HCT116 (cell line): ENCODE measurements around the gene MDFI. TPM values are rescaled to one million over a fixed set of nuclear protein-coding genes. Genes with fewer than 3 reads are reported as not detected.

Experiments
- ATAC-seq: fragments of 200-7000 bp; cut with Tn5 transposase; 2 replicates; pipeline ENCODE4 v1.9.1; 2020; ENCODE audit warnings: mild to moderate bottlenecking, moderate library complexity
- BruUV-seq: library from RNA; stranded (reverse); fragments of 400-500 nt; replicated peaks from 2 replicates; lab custom pipeline; 2021; lab: Mats Ljungman, UMichigan
- CTCF ChIA-PET: fragments of 300-600 bp; sonication (Branson Sonifier 250); formaldehyde crosslinking; loops from one replicate; lab custom pipeline; 2021; ENCODE audit warnings: antibody characterized with exemption; lab: Charles Lee
- POLR2A ChIA-PET: fragments of 300-600, 350-600 bp; sonication (Branson Sonifier 250); formaldehyde crosslinking; loops from one replicate; lab custom pipeline; 2021; ENCODE audit warnings: antibody characterized with exemption; lab: Charles Lee
- RAD21 ChIA-PET, 2 experiments: fragments of 300-600 bp; sonication (Branson Sonifier 250); formaldehyde crosslinking; loops; one replicate each; lab custom pipeline; 2023; ENCODE audit warnings: low total read pairs in 2 of 2; ENCODE audit not compliant: uncharacterized antibody in 2 of 2, unreplicated experiment in 2 of 2, low non-redundant PET in 1 of 2; lab: Charles Lee
- DNase-seq: peaks from one replicate; pipeline ENCODE4 v3.0.0-alpha.2; 2010; ENCODE audit warnings: low read depth, low spot score
- H2AFZ ChIP-seq: fragments of 200-600 bp; shearing (Covaris generic), sonication (generic); 2 replicates; pipeline ENCODE4 v1.6.1; 2017; ENCODE audit warnings: low read depth, mixed run types, mixed read lengths, antibody characterized with exemption, low read length; ENCODE audit not compliant: poor library complexity, severe bottlenecking
- H3K27ac ChIP-seq: 2 replicates; pipeline ENCODE4 v1.5.1; 2012; ENCODE audit warnings: low read depth, low read length
- H3K27me3 ChIP-seq: fragments of 200-600 bp; sonication (generic); 2 replicates; pipeline ENCODE4 v1.6.1; 2016; ENCODE audit warnings: mixed run types, low read length, mixed read lengths; ENCODE audit not compliant: insufficient read depth
- H3K36me3 ChIP-seq, 2 experiments: fragments of 200-500 bp in 1 of 2; fragments of 200-600 bp in 1 of 2; sonication (Bioruptor generic) in 1 of 2; sonication (generic) in 1 of 2; 2 replicates each; pipeline versions ENCODE4 v1.5.1 to v1.6.1; 2014 to 2016; ENCODE audit warnings: low read length in 2 of 2, inconsistent platforms in 1 of 2, mixed read lengths in 1 of 2, mixed run types in 1 of 2; ENCODE audit not compliant: insufficient read depth in 2 of 2, control insufficient read depth in 1 of 2
- H3K4me1 ChIP-seq, 2 experiments: fragments of 200-600 bp in 1 of 2; sonication (generic) in 1 of 2; 2 replicates each; pipeline versions ENCODE4 v1.5.1 to v1.6.1; 2012 to 2017; ENCODE audit warnings: low read length in 2 of 2, inconsistent platforms in 1 of 2, mild to moderate bottlenecking in 1 of 2, mixed read lengths in 1 of 2, mixed run types in 1 of 2, moderate library complexity in 1 of 2; ENCODE audit not compliant: insufficient read depth in 2 of 2, control insufficient read depth in 1 of 2
- H3K4me2 ChIP-seq: fragments of 200-600 bp; sonication (generic); 2 replicates; pipeline ENCODE4 v1.6.1; 2017; ENCODE audit warnings: mixed run types, low read length, mixed read lengths
- H3K4me3 ChIP-seq, 2 experiments: fragments of 200-600 bp in 1 of 2; sonication (generic) in 1 of 2; replicated peaks in 1 of 2; 2 replicates each; pipeline ENCODE4 v1.5.1; 2011 to 2016; ENCODE audit warnings: low read length in 2 of 2, control low read depth in 1 of 2, low read depth in 1 of 2, mild to moderate bottlenecking in 1 of 2, mixed read lengths in 1 of 2, mixed run types in 1 of 2
- H3K79me2 ChIP-seq: fragments of 200-600 bp; sonication (generic); 2 replicates; pipeline ENCODE4 v1.6.1; 2017; ENCODE audit warnings: mild to moderate bottlenecking, mixed run types, low read length, moderate library complexity, mixed read lengths; ENCODE audit not compliant: insufficient read depth
- H3K9ac ChIP-seq: fragments of 200-600 bp; sonication (generic); 2 replicates; pipeline ENCODE4 v1.6.1; 2016; ENCODE audit warnings: low read length, mixed read lengths
- H3K9me2 ChIP-seq: fragments of 200-600 bp; sonication (generic), shearing (Covaris generic); 2 replicates; pipeline ENCODE4 v1.6.1; 2017; ENCODE audit warnings: mixed run types, mild to moderate bottlenecking, moderate library complexity; ENCODE audit not compliant: insufficient read depth
- H3K9me3 ChIP-seq, 2 experiments: fragments of 200-500 bp in 1 of 2; fragments of 200-600 bp in 1 of 2; sonication (Bioruptor generic) in 1 of 2; sonication (generic) in 1 of 2; 2 replicates each; pipeline ENCODE4 v1.6.1; 2014 to 2017; ENCODE audit warnings: low read length in 2 of 2, mixed read lengths in 2 of 2, inconsistent platforms in 1 of 2, low read depth in 1 of 2, mild to moderate bottlenecking in 1 of 2, mixed run types in 1 of 2, moderate library complexity in 1 of 2; ENCODE audit not compliant: control insufficient read depth in 1 of 2, insufficient read depth in 1 of 2
- H4K20me1 ChIP-seq: fragments of 200-600 bp; sonication (generic), shearing (Covaris generic); 2 replicates; pipeline ENCODE4 v1.6.1; 2017; ENCODE audit warnings: mixed run types, mild to moderate bottlenecking, moderate library complexity; ENCODE audit not compliant: insufficient read depth
- ATF3 ChIP-seq: IDR thresholded peaks from 2 replicates; pipeline ENCODE4 v1.6.1; 2012
- CBX3 ChIP-seq: IDR thresholded peaks from 2 replicates; pipeline ENCODE4 v1.6.1; 2012; ENCODE audit warnings: low read depth
- CEBPB ChIP-seq: IDR thresholded peaks from 2 replicates; pipeline ENCODE4 v1.6.1; 2012; ENCODE audit warnings: low read depth
- EGR1 ChIP-seq: IDR thresholded peaks from 2 replicates; pipeline ENCODE4 v1.6.1; 2012; ENCODE audit warnings: low read depth
- ELF1 ChIP-seq: IDR thresholded peaks from 2 replicates; pipeline ENCODE4 v1.6.1; 2012; ENCODE audit warnings: low read depth, borderline replicate concordance
- EZH2 ChIP-seq: fragments of 200-600 bp; sonication (generic); IDR thresholded peaks from 2 replicates; pipeline ENCODE4 v1.6.1; 2017; ENCODE audit warnings: antibody characterized with exemption, mixed run types
- FOSL1 ChIP-seq: IDR thresholded peaks from 2 replicates; pipeline ENCODE4 v1.6.1; 2012; ENCODE audit warnings: low read depth
- MAX ChIP-seq: IDR thresholded peaks from 2 replicates; pipeline ENCODE4 v1.6.1; 2012
- POLR2A ChIP-seq: IDR thresholded peaks from 2 replicates; pipeline ENCODE4 v1.7.0; 2011; ENCODE audit warnings: borderline replicate concordance; ENCODE audit not compliant: insufficient read depth, insufficient read length; ENCODE audit errors: extremely low read depth
- POLR2AphosphoS5 ChIP-seq: IDR thresholded peaks from 2 replicates; pipeline ENCODE4 v1.6.1; 2011; ENCODE audit warnings: mild to moderate bottlenecking, low read depth, low read length, moderate library complexity
- RAD21 ChIP-seq: IDR thresholded peaks from 2 replicates; pipeline ENCODE4 v1.6.1; 2012; ENCODE audit warnings: low read depth, mild to moderate bottlenecking
- TCF7L2 ChIP-seq: IDR thresholded peaks from 2 replicates; pipeline ENCODE4 v1.7.0; 2011; ENCODE audit warnings: borderline replicate concordance, inconsistent platforms; ENCODE audit not compliant: insufficient read depth, insufficient read length; ENCODE audit errors: extremely low read depth
- YY1 ChIP-seq: IDR thresholded peaks from 2 replicates; pipeline ENCODE4 v1.6.1; 2011; ENCODE audit warnings: low read length, low read depth, moderate library complexity, mild to moderate bottlenecking; ENCODE audit not compliant: insufficient replicate concordance; ENCODE audit errors: extremely low read depth
- ZBTB33 ChIP-seq: IDR thresholded peaks from 2 replicates; pipeline ENCODE4 v1.6.1; 2011; ENCODE audit warnings: mild to moderate bottlenecking, low read length, moderate library complexity; ENCODE audit not compliant: insufficient replicate concordance; ENCODE audit errors: extremely low read depth
- ZFX ChIP-seq: fragments of 450-650 bp; IDR thresholded peaks from 2 replicates; pipeline ENCODE4 v1.6.1; 2017
- ZNF274 ChIP-seq: fragments of 200-500 bp; sonication (Bioruptor generic); IDR thresholded peaks from 2 replicates; pipeline ENCODE4 v1.6.1; 2014; ENCODE audit warnings: mild to moderate bottlenecking, low read depth, low read length, inconsistent platforms
- intact Hi-C: fragments of 100-400 bp; cut with micrococcal nuclease; formaldehyde crosslinking; loops from 2 replicates; pipeline ENCODE4 v1.10.0; 2022
- total RNA-seq: library from RNA; stranded (reverse); gene quantifications from one replicate; pipeline ENCODE4 v1.2.1, GENCODE V29; 2021; ENCODE audit not compliant: unreplicated experiment

MDFI gene
- total RNA-seq, 1 experiment from 2014 or later = 35.5 TPM

GRCh38 chr6:41692730-41693129, 54.5 kb downstream of the MDFI start:
- ATAC-seq (no peak), DNase-seq (no peak)
- BruUV-seq = no TSS peak
- Histone ChIP-seq H3K4me2 (no peak overlapping the region), H3K27me3 (no peaks in the 10 kb centered on the region), H3K27ac (no peak overlapping the region), H3K36me3 (no peaks in the 10 kb centered on the region), H2AFZ (no peak overlapping the region), H3K4me3 (no peak overlapping the region), H3K9me2 (no peaks in the 10 kb centered on the region), H3K9ac (no peak overlapping the region), H3K79me2 (no peaks in the 10 kb centered on the region), H3K4me1 (peaks cover 5 to 14% of the 10 kb centered on the region in 2 experiments; a peak in 3 of 4 replicates), H4K20me1 (no peaks in the 10 kb centered on the region), H3K9me3 (no peaks in the 10 kb centered on the region)
- ChIA-PET RAD21 (no interaction called here), CTCF (interaction anchor here (1.1 to 4.3 kb wide), 2 partner anchors 11 to 13 kb away, joined by 4 to 19 read pairs; no protein-coding TSS in a partner anchor), POLR2A (no interaction called here)
- TF ChIP-seq ZFX (no peak), ATF3 (no peak), ZBTB33 (no peak), FOSL1 (no peak), EZH2 (no peak), POLR2AphosphoS5 (no peak), TCF7L2 (no peak), EGR1 (no peak), ELF1 (no peak), RAD21 (no peak), POLR2A (no peak), CEBPB (no peak), CBX3 (no peak), MAX (no peak), YY1 (no peak), ZNF274 (no peak)
- intact Hi-C loops = no loop called here
